H9 (cell line): ENCODE measurements around the gene NKD1. TPM values are rescaled to one million over a fixed set of nuclear protein-coding genes. Genes with fewer than 3 reads are reported as not detected.

ENCODE experiments used
- DNase-seq: peaks from one replicate; pipeline ENCODE4 v3.0.0-alpha.2; 2017
- H2AFZ ChIP-seq: one replicate; pipeline ENCODE4 v1.6.1; 2013; ENCODE audit warnings: mild to moderate bottlenecking, low read length, control low read depth, moderate library complexity
- H2AK5ac ChIP-seq: 2 replicates; pipeline ENCODE4 v1.6.1; 2013; ENCODE audit warnings: low read length, control low read depth, mixed read lengths; ENCODE audit not compliant: insufficient read length
- H2BK120ac ChIP-seq: one replicate; pipeline ENCODE4 v1.6.1; 2013; ENCODE audit warnings: low read depth, mild to moderate bottlenecking, low read length, control low read depth, inconsistent platforms; ENCODE audit not compliant: poor library complexity, severe bottlenecking
- H2BK12ac ChIP-seq: 2 replicates; pipeline ENCODE4 v1.6.1; 2013; ENCODE audit warnings: low read length, control low read depth, mixed read lengths, low read depth; ENCODE audit not compliant: insufficient read length
- H2BK15ac ChIP-seq: 2 replicates; pipeline ENCODE4 v1.6.1; 2013; ENCODE audit warnings: low read depth, low read length, control low read depth
- H2BK20ac ChIP-seq: one replicate; pipeline ENCODE4 v1.6.1; 2013; ENCODE audit warnings: low read depth, mild to moderate bottlenecking, low read length, control low read depth, inconsistent platforms; ENCODE audit not compliant: poor library complexity, severe bottlenecking
- H2BK5ac ChIP-seq: 2 replicates; pipeline ENCODE4 v1.6.1; 2013; ENCODE audit warnings: low read length, control low read depth, mixed read lengths; ENCODE audit not compliant: insufficient read length
- H3K14ac ChIP-seq: 2 replicates; pipeline ENCODE4 v1.6.1; 2013; ENCODE audit warnings: low read length, control low read depth; ENCODE audit not compliant: insufficient read depth
- H3K18ac ChIP-seq: 2 replicates; pipeline ENCODE4 v1.6.1; 2013; ENCODE audit warnings: low read depth, mild to moderate bottlenecking, mixed read lengths, low read length, control low read depth; ENCODE audit not compliant: insufficient read length
- H3K23ac ChIP-seq: 2 replicates; pipeline ENCODE4 v1.6.1; 2013; ENCODE audit warnings: low read length, control low read depth, mixed read lengths, low read depth; ENCODE audit not compliant: insufficient read length
- H3K23me2 ChIP-seq: 2 replicates; pipeline ENCODE4 v1.6.1; 2013; ENCODE audit warnings: low read depth, mild to moderate bottlenecking, mixed read lengths, low read length, control low read depth; ENCODE audit not compliant: insufficient read length, poor library complexity, severe bottlenecking
- H3K27ac ChIP-seq: 2 replicates; pipeline ENCODE4 v1.5.1; 2013; ENCODE audit warnings: low read length, control low read depth, mixed read lengths, low read depth; ENCODE audit not compliant: insufficient read length
- H3K27me3 ChIP-seq: 2 replicates; pipeline ENCODE4 v1.6.1; 2013; ENCODE audit warnings: low read length, control low read depth, inconsistent platforms; ENCODE audit not compliant: insufficient read depth
- H3K4ac ChIP-seq: 2 replicates; pipeline ENCODE4 v1.6.1; 2013; ENCODE audit warnings: low read depth, mild to moderate bottlenecking, control low read depth, inconsistent platforms, low read length, moderate library complexity
- H3K4me1 ChIP-seq: 2 replicates; pipeline ENCODE4 v1.6.1; 2013; ENCODE audit warnings: low read length, control low read depth, inconsistent platforms; ENCODE audit not compliant: insufficient read depth
- H3K4me2 ChIP-seq: 2 replicates; pipeline ENCODE4 v1.6.1; 2013; ENCODE audit warnings: low read length, control low read depth, mixed read lengths; ENCODE audit not compliant: insufficient read length, insufficient read depth
- H3K56ac ChIP-seq: 2 replicates; pipeline ENCODE4 v1.6.1; 2013; ENCODE audit warnings: low read depth, mild to moderate bottlenecking, mixed read lengths, low read length, control low read depth; ENCODE audit not compliant: insufficient read length
- H3K79me1 ChIP-seq: 2 replicates; pipeline ENCODE4 v1.6.1; 2013; ENCODE audit warnings: low read depth, mild to moderate bottlenecking, moderate library complexity, low read length, control low read depth, inconsistent platforms; ENCODE audit not compliant: insufficient read depth, poor library complexity, severe bottlenecking
- H3K79me2 ChIP-seq: 2 replicates; pipeline ENCODE4 v1.6.1; 2013; ENCODE audit warnings: low read length, control low read depth, inconsistent platforms; ENCODE audit not compliant: insufficient read depth
- H3K9ac ChIP-seq: 2 replicates; pipeline ENCODE4 v1.6.1; 2013; ENCODE audit warnings: low read length, control low read depth, mixed read lengths; ENCODE audit not compliant: insufficient read length; ENCODE audit errors: extremely low read depth
- H3K9me3 ChIP-seq: one replicate; pipeline ENCODE4 v1.6.1; 2013; ENCODE audit warnings: low read depth, low read length, inconsistent platforms; ENCODE audit not compliant: control insufficient read depth
- H3T11ph ChIP-seq: one replicate; pipeline ENCODE4 v1.6.1; 2013; ENCODE audit warnings: mild to moderate bottlenecking, low read length, control low read depth, inconsistent platforms
- H4K20me1 ChIP-seq: one replicate; pipeline ENCODE4 v1.6.1; 2013; ENCODE audit not compliant: control insufficient read depth, insufficient read length, insufficient read depth
- H4K5ac ChIP-seq: 2 replicates; pipeline ENCODE4 v1.6.1; 2013; ENCODE audit warnings: low read depth, mild to moderate bottlenecking, mixed read lengths, low read length, control low read depth; ENCODE audit not compliant: insufficient read length
- H4K8ac ChIP-seq: replicated peaks from 2 replicates; pipeline ENCODE4 v1.6.1; 2013; ENCODE audit warnings: low read length, control low read depth, mixed read lengths, low read depth; ENCODE audit not compliant: insufficient read length
- H4K91ac ChIP-seq: 2 replicates; pipeline ENCODE4 v1.6.1; 2013; ENCODE audit warnings: low read depth, mild to moderate bottlenecking, moderate library complexity, mixed read lengths, low read length, control low read depth; ENCODE audit not compliant: insufficient read length
- H3K27ac Mint-ChIP-seq, 3 experiments: 2 replicates in 2 of 3; 3 replicates in 1 of 3; pipeline ENCODE4 v1.8.0; 2020 to 2021; ENCODE audit warnings: mixed read lengths in 3 of 3, mild to moderate bottlenecking in 1 of 3, moderate library complexity in 1 of 3
- H3K27me3 Mint-ChIP-seq: 2 replicates; pipeline ENCODE4 v1.8.0; 2021; ENCODE audit warnings: low read depth, mild to moderate bottlenecking, moderate library complexity, mixed read lengths
- H3K36me3 Mint-ChIP-seq, 3 experiments: 2 replicates in 2 of 3; 3 replicates in 1 of 3; pipeline ENCODE4 v1.8.0; 2020 to 2021; ENCODE audit warnings: low read depth in 3 of 3, mixed read lengths in 3 of 3; ENCODE audit not compliant: insufficient read depth in 1 of 3
- H3K4me1 Mint-ChIP-seq, 2 experiments: 2 replicates each; pipeline ENCODE4 v1.8.0; 2020; ENCODE audit warnings: mixed read lengths in 2 of 2
- H3K4me3 Mint-ChIP-seq, 2 experiments: 2 replicates in 1 of 2; 3 replicates in 1 of 2; pipeline ENCODE4 v1.8.0; 2020 to 2021; ENCODE audit warnings: mild to moderate bottlenecking in 2 of 2, mixed read lengths in 2 of 2, moderate library complexity in 1 of 2
- H3K9me3 Mint-ChIP-seq, 2 experiments: 2 replicates in 1 of 2; 3 replicates in 1 of 2; pipeline ENCODE4 v1.8.0; 2020; ENCODE audit warnings: mild to moderate bottlenecking in 2 of 2, mixed read lengths in 2 of 2, moderate library complexity in 1 of 2
- CTCF ChIP-seq: fragments of 200-600 bp; sonication (generic); conservative IDR thresholded peaks from 3 replicates; pipeline ENCODE4 v1.8.0; 2021; ENCODE audit warnings: antibody characterized with exemption, mild to moderate bottlenecking
- WGBS: extraction: QIAGEN DNeasy Blood & Tissue Kit; methylation state at CpG from one replicate; pipeline ENCODE4 v1.1.7; 2013; ENCODE audit warnings: missing lambda C conversion rate, low lambda C conversion rate, mixed read lengths; ENCODE audit not compliant: insufficient read length; ENCODE audit errors: extremely low coverage; 5-methylcytosine and 5-hydroxymethylcytosine counted together
- total RNA-seq: library from RNA; stranded (reverse); gene quantifications from 2 replicates; pipeline ENCODE4 v1.2.1, GENCODE V29; 2021

NKD1 gene
- total RNA-seq, 1 experiment from 2014 or later = 1.9 TPM

DNA sequence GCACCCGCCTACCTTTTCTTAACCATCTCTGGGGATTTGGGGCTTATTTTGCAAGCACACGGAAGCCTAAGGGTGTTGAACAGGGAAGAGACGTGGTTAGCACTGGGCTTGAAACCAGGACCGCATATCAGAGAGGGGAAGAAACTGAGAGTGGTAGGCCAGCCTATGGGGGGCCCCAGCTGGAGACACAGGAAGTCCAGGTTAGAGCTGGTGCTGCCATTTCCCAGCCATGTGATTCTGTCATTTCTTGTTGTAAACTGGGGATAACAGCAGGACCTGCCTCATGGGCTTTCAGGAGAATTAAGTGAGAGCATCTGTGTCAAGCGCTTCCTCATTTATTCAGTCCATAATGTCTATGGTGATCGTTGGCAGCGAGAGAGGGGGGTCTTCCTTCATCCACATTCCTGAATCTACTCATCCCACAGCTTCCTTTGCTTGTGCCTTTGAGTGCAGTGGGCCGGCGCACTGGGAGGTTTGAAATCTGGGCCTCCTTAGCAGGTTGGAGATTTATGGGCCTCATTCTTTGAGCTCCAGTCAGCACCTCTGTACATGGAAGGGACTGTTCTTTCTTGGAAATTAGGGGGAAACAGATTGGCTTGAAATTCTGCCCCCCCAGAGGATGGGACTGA lies 20.1 kb downstream of the NKD1 start:
- no peak overlapping the region for H3K56ac ChIP-seq
- H3K79me2 ChIP-seq = no peaks in the 10 kb centered on the region
- no peak overlapping the region for H3K9ac ChIP-seq
- H3K36me3 Mint-ChIP-seq = peaks cover 0 to 5% (median 3%) of the 10 kb centered on the region in 3 experiments; a peak in 2 of 7 replicates
- H2BK15ac ChIP-seq = no peak overlapping the region
- H3K27me3 ChIP-seq = no peaks in the 10 kb centered on the region
- H3K23me2 ChIP-seq = no peaks in the 10 kb centered on the region
- H2BK20ac ChIP-seq = no peak overlapping the region
- no peaks in the 10 kb centered on the region; the same call in 1 of the 2 replicates for H3K27me3 Mint-ChIP-seq
- no peak overlapping the region for H3K4ac ChIP-seq
- peaks cover 3% of the 10 kb centered on the region; the same call in 1 of the 2 replicates for H3K4me1 ChIP-seq
- no peak overlapping the region for H4K5ac ChIP-seq
- H3K27ac Mint-ChIP-seq = no peak overlapping the region
- H4K8ac ChIP-seq = no peak overlapping the region
- no peak for DNase-seq
- H3K9me3 ChIP-seq = no peaks in the 10 kb centered on the region
- no peak overlapping the region for H3K18ac ChIP-seq
- no peak overlapping the region for H2BK12ac ChIP-seq
- no peak for TF ChIP-seq CTCF
- H3K4me1 Mint-ChIP-seq = peaks cover 27 to 34% of the 10 kb centered on the region in 2 experiments
- no CpG with 5 or more reads among the region's 9 CpGs for WGBS
- H2BK120ac ChIP-seq = no peak overlapping the region
- H3T11ph ChIP-seq = no peak overlapping the region
- no peak overlapping the region for H3K14ac ChIP-seq
- H3K79me1 ChIP-seq = no peaks in the 10 kb centered on the region
- no peak overlapping the region for H4K91ac ChIP-seq
- no peak overlapping the region for H2AFZ ChIP-seq
- H3K4me2 ChIP-seq = no peak overlapping the region
- H3K27ac ChIP-seq = no peak overlapping the region
- no peak overlapping the region for H3K4me3 Mint-ChIP-seq
- no peak overlapping the region for H2BK5ac ChIP-seq
- H2AK5ac ChIP-seq = no peak overlapping the region
- no peaks in the 10 kb centered on the region for H4K20me1 ChIP-seq
- no peaks in the 10 kb centered on the region for H3K9me3 Mint-ChIP-seq
- no peak overlapping the region for H3K23ac ChIP-seq
